HCT116 (cell line): ENCODE results near the gene KTN1. TPM values are rescaled to one million over a fixed set of nuclear protein-coding genes. Genes with fewer than 3 reads are reported as not detected.

ENCODE experiments used
- ATAC-seq: fragments of 200-7000 bp; cut with Tn5 transposase; 2 replicates; pipeline ENCODE4 v1.9.1; 2020; ENCODE audit warnings: mild to moderate bottlenecking, moderate library complexity
- BruUV-seq: library from RNA; stranded (reverse); fragments of 400-500 nt; replicated peaks from 2 replicates; lab custom pipeline; 2021; lab: Mats Ljungman, UMichigan
- CTCF ChIA-PET: fragments of 300-600 bp; sonication (Branson Sonifier 250); formaldehyde crosslinking; loops from one replicate; lab custom pipeline; 2021; ENCODE audit warnings: antibody characterized with exemption; lab: Charles Lee
- POLR2A ChIA-PET: fragments of 300-600, 350-600 bp; sonication (Branson Sonifier 250); formaldehyde crosslinking; loops from one replicate; lab custom pipeline; 2021; ENCODE audit warnings: antibody characterized with exemption; lab: Charles Lee
- RAD21 ChIA-PET, 2 experiments: fragments of 300-600 bp; sonication (Branson Sonifier 250); formaldehyde crosslinking; loops; one replicate each; lab custom pipeline; 2023; ENCODE audit warnings: low total read pairs in 2 of 2; ENCODE audit not compliant: uncharacterized antibody in 2 of 2, unreplicated experiment in 2 of 2, low non-redundant PET in 1 of 2; lab: Charles Lee
- DNase-seq: peaks from one replicate; pipeline ENCODE4 v3.0.0-alpha.2; 2010; ENCODE audit warnings: low read depth, low spot score
- H2AFZ ChIP-seq: fragments of 200-600 bp; shearing (Covaris generic), sonication (generic); 2 replicates; pipeline ENCODE4 v1.6.1; 2017; ENCODE audit warnings: low read depth, mixed run types, mixed read lengths, antibody characterized with exemption, low read length; ENCODE audit not compliant: poor library complexity, severe bottlenecking
- H3K27ac ChIP-seq: 2 replicates; pipeline ENCODE4 v1.5.1; 2012; ENCODE audit warnings: low read depth, low read length
- H3K27me3 ChIP-seq: fragments of 200-600 bp; sonication (generic); 2 replicates; pipeline ENCODE4 v1.6.1; 2016; ENCODE audit warnings: mixed run types, low read length, mixed read lengths; ENCODE audit not compliant: insufficient read depth
- H3K36me3 ChIP-seq, 2 experiments: fragments of 200-500 bp in 1 of 2; fragments of 200-600 bp in 1 of 2; sonication (Bioruptor generic) in 1 of 2; sonication (generic) in 1 of 2; 2 replicates each; pipeline versions ENCODE4 v1.5.1 to v1.6.1; 2014 to 2016; ENCODE audit warnings: low read length in 2 of 2, inconsistent platforms in 1 of 2, mixed read lengths in 1 of 2, mixed run types in 1 of 2; ENCODE audit not compliant: insufficient read depth in 2 of 2, control insufficient read depth in 1 of 2
- H3K4me1 ChIP-seq, 2 experiments: fragments of 200-600 bp in 1 of 2; sonication (generic) in 1 of 2; 2 replicates each; pipeline versions ENCODE4 v1.5.1 to v1.6.1; 2012 to 2017; ENCODE audit warnings: low read length in 2 of 2, inconsistent platforms in 1 of 2, mild to moderate bottlenecking in 1 of 2, mixed read lengths in 1 of 2, mixed run types in 1 of 2, moderate library complexity in 1 of 2; ENCODE audit not compliant: insufficient read depth in 2 of 2, control insufficient read depth in 1 of 2
- H3K4me2 ChIP-seq: fragments of 200-600 bp; sonication (generic); 2 replicates; pipeline ENCODE4 v1.6.1; 2017; ENCODE audit warnings: mixed run types, low read length, mixed read lengths
- H3K4me3 ChIP-seq, 2 experiments: fragments of 200-600 bp in 1 of 2; sonication (generic) in 1 of 2; replicated peaks in 1 of 2; 2 replicates each; pipeline ENCODE4 v1.5.1; 2011 to 2016; ENCODE audit warnings: low read length in 2 of 2, control low read depth in 1 of 2, low read depth in 1 of 2, mild to moderate bottlenecking in 1 of 2, mixed read lengths in 1 of 2, mixed run types in 1 of 2
- H3K79me2 ChIP-seq: fragments of 200-600 bp; sonication (generic); 2 replicates; pipeline ENCODE4 v1.6.1; 2017; ENCODE audit warnings: mild to moderate bottlenecking, mixed run types, low read length, moderate library complexity, mixed read lengths; ENCODE audit not compliant: insufficient read depth
- H3K9ac ChIP-seq: fragments of 200-600 bp; sonication (generic); 2 replicates; pipeline ENCODE4 v1.6.1; 2016; ENCODE audit warnings: low read length, mixed read lengths
- H3K9me2 ChIP-seq: fragments of 200-600 bp; sonication (generic), shearing (Covaris generic); 2 replicates; pipeline ENCODE4 v1.6.1; 2017; ENCODE audit warnings: mixed run types, mild to moderate bottlenecking, moderate library complexity; ENCODE audit not compliant: insufficient read depth
- H3K9me3 ChIP-seq, 2 experiments: fragments of 200-500 bp in 1 of 2; fragments of 200-600 bp in 1 of 2; sonication (Bioruptor generic) in 1 of 2; sonication (generic) in 1 of 2; 2 replicates each; pipeline ENCODE4 v1.6.1; 2014 to 2017; ENCODE audit warnings: low read length in 2 of 2, mixed read lengths in 2 of 2, inconsistent platforms in 1 of 2, low read depth in 1 of 2, mild to moderate bottlenecking in 1 of 2, mixed run types in 1 of 2, moderate library complexity in 1 of 2; ENCODE audit not compliant: control insufficient read depth in 1 of 2, insufficient read depth in 1 of 2
- H4K20me1 ChIP-seq: fragments of 200-600 bp; sonication (generic), shearing (Covaris generic); 2 replicates; pipeline ENCODE4 v1.6.1; 2017; ENCODE audit warnings: mixed run types, mild to moderate bottlenecking, moderate library complexity; ENCODE audit not compliant: insufficient read depth
- CBX3 ChIP-seq: IDR thresholded peaks from 2 replicates; pipeline ENCODE4 v1.6.1; 2012; ENCODE audit warnings: low read depth
- CEBPB ChIP-seq: IDR thresholded peaks from 2 replicates; pipeline ENCODE4 v1.6.1; 2012; ENCODE audit warnings: low read depth
- EGR1 ChIP-seq: IDR thresholded peaks from 2 replicates; pipeline ENCODE4 v1.6.1; 2012; ENCODE audit warnings: low read depth
- EZH2 ChIP-seq: fragments of 200-600 bp; sonication (generic); IDR thresholded peaks from 2 replicates; pipeline ENCODE4 v1.6.1; 2017; ENCODE audit warnings: antibody characterized with exemption, mixed run types
- JUND ChIP-seq: IDR thresholded peaks from 2 replicates; pipeline ENCODE4 v1.6.1; 2012
- SP1 ChIP-seq: IDR thresholded peaks from 2 replicates; pipeline ENCODE4 v1.6.1; 2012; ENCODE audit warnings: low read depth
- SRF ChIP-seq: IDR thresholded peaks from 2 replicates; pipeline ENCODE4 v1.6.1; 2012; ENCODE audit warnings: low read depth
- TCF7L2 ChIP-seq: IDR thresholded peaks from 2 replicates; pipeline ENCODE4 v1.7.0; 2011; ENCODE audit warnings: borderline replicate concordance, inconsistent platforms; ENCODE audit not compliant: insufficient read depth, insufficient read length; ENCODE audit errors: extremely low read depth
- YY1 ChIP-seq: IDR thresholded peaks from 2 replicates; pipeline ENCODE4 v1.6.1; 2011; ENCODE audit warnings: low read length, low read depth, moderate library complexity, mild to moderate bottlenecking; ENCODE audit not compliant: insufficient replicate concordance; ENCODE audit errors: extremely low read depth
- ZFX ChIP-seq: fragments of 450-650 bp; IDR thresholded peaks from 2 replicates; pipeline ENCODE4 v1.6.1; 2017
- ZNF274 ChIP-seq: fragments of 200-500 bp; sonication (Bioruptor generic); IDR thresholded peaks from 2 replicates; pipeline ENCODE4 v1.6.1; 2014; ENCODE audit warnings: mild to moderate bottlenecking, low read depth, low read length, inconsistent platforms
- intact Hi-C: fragments of 100-400 bp; cut with micrococcal nuclease; formaldehyde crosslinking; loops from 2 replicates; pipeline ENCODE4 v1.10.0; 2022
- total RNA-seq: library from RNA; stranded (reverse); gene quantifications from one replicate; pipeline ENCODE4 v1.2.1, GENCODE V29; 2021; ENCODE audit not compliant: unreplicated experiment
- TF ChIP-seq, protein P1 (sequence below), 3 experiments: fragments of 200-600 bp in 1 of 3; sonication (generic) in 1 of 3; IDR thresholded peaks in 2 of 3; conservative IDR thresholded peaks in 1 of 3; 2 replicates each; pipeline ENCODE4 v1.5.1; 2012 to 2017; ENCODE audit warnings: low read depth in 2 of 3, low read length in 2 of 3, antibody characterized with exemption in 1 of 3, borderline replicate concordance in 1 of 3, control low read depth in 1 of 3, mild to moderate bottlenecking in 1 of 3, mixed read lengths in 1 of 3, mixed run types in 1 of 3, moderate library complexity in 1 of 3; ENCODE audit not compliant: insufficient read depth in 1 of 3
- TF ChIP-seq, protein P2 (sequence below): IDR thresholded peaks from 2 replicates; pipeline ENCODE4 v1.6.1; 2011; ENCODE audit warnings: mild to moderate bottlenecking, low read length, moderate library complexity; ENCODE audit not compliant: insufficient replicate concordance; ENCODE audit errors: extremely low read depth

Gene KTN1
- total RNA-seq, 1 experiment from 2014 or later = 105 TPM

DNA sequence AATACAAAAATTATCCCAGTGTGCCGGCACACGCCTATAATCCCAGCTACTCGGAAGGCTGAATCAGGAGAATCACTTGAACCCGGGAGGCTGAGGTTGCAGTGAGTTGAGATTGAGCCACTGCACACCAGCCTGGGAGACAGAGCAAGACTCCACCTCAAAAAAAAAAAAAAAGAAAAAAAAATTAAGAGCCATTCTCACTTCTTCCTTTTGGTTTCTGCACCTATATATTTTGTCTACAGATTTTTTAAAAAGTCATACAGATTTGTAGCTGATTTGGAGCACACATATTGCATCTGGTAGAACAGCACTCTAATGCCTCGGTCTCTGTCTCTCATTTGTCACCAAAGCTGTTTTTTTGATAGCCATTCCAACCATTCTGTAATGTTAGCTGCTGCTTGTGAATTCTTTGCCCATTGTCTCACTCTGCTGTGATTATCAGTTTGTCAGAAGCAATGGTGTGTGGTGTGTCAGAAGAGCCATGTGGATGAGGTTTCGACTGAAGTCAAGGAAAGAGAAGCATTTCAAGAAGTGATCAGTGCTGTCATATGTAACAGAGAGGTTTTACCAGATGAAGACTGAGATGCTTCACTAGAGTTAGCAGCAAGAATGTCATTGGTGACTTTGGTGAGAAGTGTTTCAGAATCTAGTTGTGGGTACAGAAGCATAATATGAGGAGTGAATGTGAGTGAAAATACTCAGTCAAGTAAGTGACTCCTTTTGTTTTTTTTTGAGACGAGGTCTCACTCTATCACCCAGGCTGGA lies 8.7 kb upstream of the KTN1 start:
- Histone ChIP-seq H3K4me3 (no peak overlapping the region), H3K79me2 (no peaks in the 10 kb centered on the region), H3K36me3 (0 out of 4 replicates have a peak, but pooled peaks cover 0 to 3% of the 10 kb centered on the region in 2 experiments), H3K9ac (no peak overlapping the region), H3K27me3 (no peaks in the 10 kb centered on the region), H3K27ac (no peak overlapping the region), H3K4me2 (no peak overlapping the region), H3K9me3 (no peaks in the 10 kb centered on the region), H3K9me2 (no peaks in the 10 kb centered on the region), H4K20me1 (no peaks in the 10 kb centered on the region), H2AFZ (no peak overlapping the region), H3K4me1 (no peaks in the 10 kb centered on the region)
- ChIA-PET CTCF (interaction anchor here (1.1 kb wide), 1 partner anchor 137 kb away, joined by 3 read pairs; no protein-coding TSS in a partner anchor), POLR2A (no interaction called here), RAD21 (no interaction called here)
- DNase-seq (no peak), ATAC-seq (no peak)
- intact Hi-C loops = no loop called here
- no peak for TF ChIP-seq SP1
- TF ChIP-seq TCF7L2 = no peak
- TF ChIP-seq CEBPB = no peak
- TF ChIP-seq ZFX = no peak
- no TSS peak for BruUV-seq

DNA sequence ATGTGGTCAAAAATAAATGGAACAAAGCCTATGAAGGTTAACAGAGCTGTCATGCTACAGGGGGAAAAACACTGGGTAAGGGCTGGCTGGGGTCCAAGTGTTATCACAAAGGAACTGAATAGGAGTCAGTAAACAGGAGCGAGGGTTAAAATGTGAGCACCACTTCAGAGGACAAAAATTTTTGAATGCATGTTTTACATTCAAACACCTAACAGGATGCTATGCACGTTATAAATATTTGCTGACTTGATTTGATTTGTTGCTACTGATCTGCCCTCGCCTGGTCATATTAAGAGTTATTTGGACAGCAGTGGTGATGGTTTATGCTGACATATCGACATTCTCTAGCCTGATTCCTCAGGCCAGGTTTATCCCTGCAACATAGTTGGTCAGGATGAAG lies 7.4 kb upstream of the KTN1 start:
- TF ChIP-seq EZH2 (no peak), CBX3 (no peak), ZNF274 (no peak), SP1 (no peak), SRF (no peak), YY1 (no peak), JUND (no peak), EGR1 (no peak)
- TF ChIP-seq, protein P1, sequence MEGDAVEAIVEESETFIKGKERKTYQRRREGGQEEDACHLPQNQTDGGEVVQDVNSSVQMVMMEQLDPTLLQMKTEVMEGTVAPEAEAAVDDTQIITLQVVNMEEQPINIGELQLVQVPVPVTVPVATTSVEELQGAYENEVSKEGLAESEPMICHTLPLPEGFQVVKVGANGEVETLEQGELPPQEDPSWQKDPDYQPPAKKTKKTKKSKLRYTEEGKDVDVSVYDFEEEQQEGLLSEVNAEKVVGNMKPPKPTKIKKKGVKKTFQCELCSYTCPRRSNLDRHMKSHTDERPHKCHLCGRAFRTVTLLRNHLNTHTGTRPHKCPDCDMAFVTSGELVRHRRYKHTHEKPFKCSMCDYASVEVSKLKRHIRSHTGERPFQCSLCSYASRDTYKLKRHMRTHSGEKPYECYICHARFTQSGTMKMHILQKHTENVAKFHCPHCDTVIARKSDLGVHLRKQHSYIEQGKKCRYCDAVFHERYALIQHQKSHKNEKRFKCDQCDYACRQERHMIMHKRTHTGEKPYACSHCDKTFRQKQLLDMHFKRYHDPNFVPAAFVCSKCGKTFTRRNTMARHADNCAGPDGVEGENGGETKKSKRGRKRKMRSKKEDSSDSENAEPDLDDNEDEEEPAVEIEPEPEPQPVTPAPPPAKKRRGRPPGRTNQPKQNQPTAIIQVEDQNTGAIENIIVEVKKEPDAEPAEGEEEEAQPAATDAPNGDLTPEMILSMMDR (IDR thresholded peaks at IDR 0.05 in 2 of 3, conservative IDR thresholded peaks at IDR 0.05 in 1 of 3; ENCODE audit: borderline replicate concordance in 1 of 3, insufficient read depth in 1 of 3, low read depth in 2 of 3, low read length in 2 of 3) = no peak
- TF ChIP-seq, protein P2, sequence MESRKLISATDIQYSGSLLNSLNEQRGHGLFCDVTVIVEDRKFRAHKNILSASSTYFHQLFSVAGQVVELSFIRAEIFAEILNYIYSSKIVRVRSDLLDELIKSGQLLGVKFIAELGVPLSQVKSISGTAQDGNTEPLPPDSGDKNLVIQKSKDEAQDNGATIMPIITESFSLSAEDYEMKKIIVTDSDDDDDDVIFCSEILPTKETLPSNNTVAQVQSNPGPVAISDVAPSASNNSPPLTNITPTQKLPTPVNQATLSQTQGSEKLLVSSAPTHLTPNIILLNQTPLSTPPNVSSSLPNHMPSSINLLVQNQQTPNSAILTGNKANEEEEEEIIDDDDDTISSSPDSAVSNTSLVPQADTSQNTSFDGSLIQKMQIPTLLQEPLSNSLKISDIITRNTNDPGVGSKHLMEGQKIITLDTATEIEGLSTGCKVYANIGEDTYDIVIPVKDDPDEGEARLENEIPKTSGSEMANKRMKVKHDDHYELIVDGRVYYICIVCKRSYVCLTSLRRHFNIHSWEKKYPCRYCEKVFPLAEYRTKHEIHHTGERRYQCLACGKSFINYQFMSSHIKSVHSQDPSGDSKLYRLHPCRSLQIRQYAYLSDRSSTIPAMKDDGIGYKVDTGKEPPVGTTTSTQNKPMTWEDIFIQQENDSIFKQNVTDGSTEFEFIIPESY = no peak
- ChIA-PET CTCF (interaction anchor here (1.1 kb wide), 1 partner anchor 138 kb away, joined by 3 read pairs; no protein-coding TSS in a partner anchor), POLR2A (no interaction called here), RAD21 (no interaction called here)
- Histone ChIP-seq H3K36me3 (0 out of 4 replicates have a peak, but pooled peaks cover 0 to 11% of the 10 kb centered on the region in 2 experiments), H3K4me1 (no peaks in the 10 kb centered on the region), H3K9ac (no peak overlapping the region), H3K27ac (no peak overlapping the region), H3K4me2 (no peak overlapping the region), H3K9me2 (no peaks in the 10 kb centered on the region), H3K9me3 (no peaks in the 10 kb centered on the region), H3K79me2 (no peaks in the 10 kb centered on the region), H3K4me3 (no peak overlapping the region), H3K27me3 (no peaks in the 10 kb centered on the region), H2AFZ (no peak overlapping the region), H4K20me1 (no peaks in the 10 kb centered on the region)
- intact Hi-C loops = no loop called here
- ATAC-seq = no peak
- BruUV-seq = no TSS peak
- no peak for DNase-seq
